Measurements from ENCODE around the gene SURF2.
A peak's percentile ranks its signal among the peaks of the same experiment; 100 is the strongest.

GRCh38 chr9:133351908-133352634 is 4.3 kb upstream of the SURF2 start:
- TF ChIP-seq POLR2A (IDR thresholded peaks at IDR 0.05), result peak in 1 of 4 donors; percentile 10
- TF ChIP-seq CTCF (IDR thresholded peaks at IDR 0.05), result peak in 4 of 6 experiments; percentile 20 to 50 (median 32)

Measured in upper lobe of left lung (tissue), 4 donors.